PFSK-1 (cell line): ENCODE results near the gene USF3.

Source experiments
- FOXP2 ChIP-seq: optimal IDR thresholded peaks from 2 replicates; pipeline ENCODE3; 2011; ENCODE audit warnings: borderline replicate concordance, control low read depth, inconsistent platforms; ENCODE audit not compliant: insufficient read depth; ENCODE audit errors: extremely low read length, extremely low read depth
- POLR2AphosphoS5 ChIP-seq: IDR thresholded peaks from 2 replicates; pipeline ENCODE4 v1.6.1; 2012; ENCODE audit warnings: low read depth, mild to moderate bottlenecking, control low read depth, low read length, moderate library complexity
- SIN3A ChIP-seq: IDR thresholded peaks from 2 replicates; pipeline ENCODE4 v1.6.1; 2012; ENCODE audit warnings: mild to moderate bottlenecking, low read length, moderate library complexity, borderline replicate concordance; ENCODE audit not compliant: insufficient read depth
- TAF1 ChIP-seq: IDR thresholded peaks from 2 replicates; pipeline ENCODE4 v1.6.1; 2012; ENCODE audit warnings: low read length, control low read depth, borderline replicate concordance; ENCODE audit not compliant: insufficient read depth
- TF ChIP-seq, protein P1 (sequence below), 2 experiments: IDR thresholded peaks; 2 replicates each; pipeline versions ENCODE4 v1.6.1 to v1.8.0; 2011 to 2012; ENCODE audit warnings: low read depth in 2 of 2, low read length in 2 of 2, control low read depth in 1 of 2, inconsistent platforms in 1 of 2, mild to moderate bottlenecking in 1 of 2, moderate library complexity in 1 of 2; ENCODE audit not compliant: insufficient read depth in 1 of 2

Gene USF3

GRCh38 chr3:113659996-113660395, 36.4 kb downstream of the USF3 start:
- TF ChIP-seq, protein P1, sequence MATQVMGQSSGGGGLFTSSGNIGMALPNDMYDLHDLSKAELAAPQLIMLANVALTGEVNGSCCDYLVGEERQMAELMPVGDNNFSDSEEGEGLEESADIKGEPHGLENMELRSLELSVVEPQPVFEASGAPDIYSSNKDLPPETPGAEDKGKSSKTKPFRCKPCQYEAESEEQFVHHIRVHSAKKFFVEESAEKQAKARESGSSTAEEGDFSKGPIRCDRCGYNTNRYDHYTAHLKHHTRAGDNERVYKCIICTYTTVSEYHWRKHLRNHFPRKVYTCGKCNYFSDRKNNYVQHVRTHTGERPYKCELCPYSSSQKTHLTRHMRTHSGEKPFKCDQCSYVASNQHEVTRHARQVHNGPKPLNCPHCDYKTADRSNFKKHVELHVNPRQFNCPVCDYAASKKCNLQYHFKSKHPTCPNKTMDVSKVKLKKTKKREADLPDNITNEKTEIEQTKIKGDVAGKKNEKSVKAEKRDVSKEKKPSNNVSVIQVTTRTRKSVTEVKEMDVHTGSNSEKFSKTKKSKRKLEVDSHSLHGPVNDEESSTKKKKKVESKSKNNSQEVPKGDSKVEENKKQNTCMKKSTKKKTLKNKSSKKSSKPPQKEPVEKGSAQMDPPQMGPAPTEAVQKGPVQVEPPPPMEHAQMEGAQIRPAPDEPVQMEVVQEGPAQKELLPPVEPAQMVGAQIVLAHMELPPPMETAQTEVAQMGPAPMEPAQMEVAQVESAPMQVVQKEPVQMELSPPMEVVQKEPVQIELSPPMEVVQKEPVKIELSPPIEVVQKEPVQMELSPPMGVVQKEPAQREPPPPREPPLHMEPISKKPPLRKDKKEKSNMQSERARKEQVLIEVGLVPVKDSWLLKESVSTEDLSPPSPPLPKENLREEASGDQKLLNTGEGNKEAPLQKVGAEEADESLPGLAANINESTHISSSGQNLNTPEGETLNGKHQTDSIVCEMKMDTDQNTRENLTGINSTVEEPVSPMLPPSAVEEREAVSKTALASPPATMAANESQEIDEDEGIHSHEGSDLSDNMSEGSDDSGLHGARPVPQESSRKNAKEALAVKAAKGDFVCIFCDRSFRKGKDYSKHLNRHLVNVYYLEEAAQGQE (IDR thresholded peaks at IDR 0.05; ENCODE audit: insufficient read depth in 1 of 2, low read depth in 2 of 2, low read length in 2 of 2), result no peak
- TF ChIP-seq POLR2AphosphoS5 (no peak), FOXP2 (no peak), SIN3A (no peak), TAF1 (no peak)

- TF ChIP-seq, protein P1 (IDR thresholded peaks at IDR 0.05; ENCODE audit: insufficient read depth in 1 of 2, low read depth in 2 of 2, low read length in 2 of 2), result no peak
- TF ChIP-seq SIN3A (no peak), POLR2AphosphoS5 (no peak), FOXP2 (no peak), TAF1 (no peak)
These were observed 37.3 kb downstream of the USF3 start for GRCh38 chr3:113659101-113659541.

DNA sequence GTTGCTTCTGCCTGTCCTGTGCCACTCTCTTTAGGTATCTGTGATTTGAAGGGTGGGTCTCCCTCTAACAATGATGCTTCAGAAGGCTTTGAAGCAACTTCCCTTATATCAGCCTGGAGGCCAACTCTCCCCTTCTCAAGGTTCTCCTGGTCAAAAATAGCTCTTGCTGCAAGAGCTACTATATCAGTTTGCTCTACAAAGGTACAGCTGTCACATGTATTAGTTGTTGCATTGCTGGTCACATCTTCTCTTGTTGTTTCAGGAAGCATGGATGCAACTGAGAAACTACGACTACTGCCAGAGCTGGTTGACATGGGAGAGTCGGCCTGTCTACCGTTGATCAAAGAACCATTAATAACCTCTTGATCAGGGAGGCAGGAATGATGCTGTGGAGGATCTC, 38.3 kb downstream of the USF3 start:
- no peak for TF ChIP-seq FOXP2
- no peak for TF ChIP-seq TAF1
- TF ChIP-seq POLR2AphosphoS5, result no peak
- TF ChIP-seq SIN3A, result no peak
- TF ChIP-seq, protein P1 (IDR thresholded peaks at IDR 0.05; ENCODE audit: insufficient read depth in 1 of 2, low read depth in 2 of 2, low read length in 2 of 2), result no peak

- TF ChIP-seq TAF1 (no peak), SIN3A (no peak), FOXP2 (no peak), POLR2AphosphoS5 (no peak)
- TF ChIP-seq, protein P1 (IDR thresholded peaks at IDR 0.05; ENCODE audit: insufficient read depth in 1 of 2, low read depth in 2 of 2, low read length in 2 of 2), result no peak
These were observed 41.6 kb downstream of the USF3 start for GRCh38 chr3:113654851-113655250.

DNA sequence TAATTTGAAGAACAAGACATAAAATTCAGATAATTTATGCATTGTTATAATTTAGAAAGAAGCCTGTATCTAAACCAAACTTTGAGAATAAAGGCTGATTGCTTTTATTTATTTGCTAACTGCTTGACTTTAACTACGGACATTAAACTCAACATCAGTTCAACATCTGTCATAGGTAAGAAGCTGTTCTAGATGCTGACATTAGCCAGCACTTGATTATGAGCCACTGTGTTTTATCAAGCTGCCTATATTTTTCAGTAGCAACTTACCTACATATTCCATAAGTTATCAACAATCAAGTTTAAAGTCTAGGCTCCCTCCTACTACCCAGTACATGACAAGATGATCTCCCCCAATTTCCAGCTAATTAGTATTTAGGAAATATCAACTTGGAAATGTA, 42.1 kb downstream of the USF3 start:
- TF ChIP-seq, protein P1 (IDR thresholded peaks at IDR 0.05; ENCODE audit: insufficient read depth in 1 of 2, low read depth in 2 of 2, low read length in 2 of 2), result no peak
- TF ChIP-seq SIN3A (no peak), FOXP2 (no peak), TAF1 (no peak), POLR2AphosphoS5 (no peak)
